PC-3 (cell line): Measurements from ENCODE around the gene TMPRSS13.

Experiments used
- EZH2 ChIP-seq: fragments of 300-600 bp; sonication (generic); IDR thresholded peaks from one replicate; pipeline ENCODE4 v1.6.1; 2017; ENCODE audit warnings: antibody characterized with exemption, mild to moderate bottlenecking, low read length; ENCODE audit not compliant: unreplicated experiment
- TF ChIP-seq, protein P1 (sequence below): fragments of 300-600 bp; sonication (generic); conservative IDR thresholded peaks from 2 replicates; pipeline ENCODE4 v1.5.1; 2017; ENCODE audit warnings: antibody characterized with exemption, low read depth, mild to moderate bottlenecking, low read length

GRCh38 chr11:117872975-117873827 lies 56.0 kb downstream of the TMPRSS13 start:
- TF ChIP-seq, protein P1, sequence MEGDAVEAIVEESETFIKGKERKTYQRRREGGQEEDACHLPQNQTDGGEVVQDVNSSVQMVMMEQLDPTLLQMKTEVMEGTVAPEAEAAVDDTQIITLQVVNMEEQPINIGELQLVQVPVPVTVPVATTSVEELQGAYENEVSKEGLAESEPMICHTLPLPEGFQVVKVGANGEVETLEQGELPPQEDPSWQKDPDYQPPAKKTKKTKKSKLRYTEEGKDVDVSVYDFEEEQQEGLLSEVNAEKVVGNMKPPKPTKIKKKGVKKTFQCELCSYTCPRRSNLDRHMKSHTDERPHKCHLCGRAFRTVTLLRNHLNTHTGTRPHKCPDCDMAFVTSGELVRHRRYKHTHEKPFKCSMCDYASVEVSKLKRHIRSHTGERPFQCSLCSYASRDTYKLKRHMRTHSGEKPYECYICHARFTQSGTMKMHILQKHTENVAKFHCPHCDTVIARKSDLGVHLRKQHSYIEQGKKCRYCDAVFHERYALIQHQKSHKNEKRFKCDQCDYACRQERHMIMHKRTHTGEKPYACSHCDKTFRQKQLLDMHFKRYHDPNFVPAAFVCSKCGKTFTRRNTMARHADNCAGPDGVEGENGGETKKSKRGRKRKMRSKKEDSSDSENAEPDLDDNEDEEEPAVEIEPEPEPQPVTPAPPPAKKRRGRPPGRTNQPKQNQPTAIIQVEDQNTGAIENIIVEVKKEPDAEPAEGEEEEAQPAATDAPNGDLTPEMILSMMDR: no peak
- no peak for TF ChIP-seq EZH2
